ENCODE results near the gene MEDAG.

GRCh38 chr13:30971575-30971974 lies 65.5 kb downstream of the MEDAG start:
- no peak for TF ChIP-seq ETS1 (IDR thresholded peaks at IDR 0.05)
- TF ChIP-seq CTCF (conservative IDR thresholded peaks at IDR 0.05; ENCODE audit: low read depth in 2 of 2), result no peak
- no peak for TF ChIP-seq JUNB (IDR thresholded peaks at IDR 0.05; ENCODE audit: unreplicated experiment)
- TF ChIP-seq REST (IDR thresholded peaks at IDR 0.05; ENCODE audit: unreplicated experiment), result no peak
